Measurements from ENCODE around the gene HMCN2.
"Not testable (repeated sequence)": the region's sequence is repeated elsewhere in the genome, so short reads cannot be mapped to it uniquely, and the experiment has no call there.

HMCN2 gene

GRCh38 chr9:130239363-130239695 lies 26.2 kb upstream of the HMCN2 start:
- no peak for DNase-seq

- no peak for DNase-seq
These were observed 25.8 kb upstream of the HMCN2 start for GRCh38 chr9:130239741-130240241.

GRCh38 chr9:130240410-130241197 lies 25.0 kb upstream of the HMCN2 start:
- DNase-seq, result peak; percentile 70

- DNase-seq, result no peak
These were observed 24.4 kb upstream of the HMCN2 start for GRCh38 chr9:130241198-130241535.

GRCh38 chr9:130242270-130243014 lies 23.1 kb upstream of the HMCN2 start:
- DNase-seq, result no peak

- DNase-seq, result peak; percentile 87
These were observed 22.3 kb upstream of the HMCN2 start for GRCh38 chr9:130243015-130243881.

- DNase-seq, result no peak
These were observed 21.7 kb upstream of the HMCN2 start for GRCh38 chr9:130243882-130244170.

- no peak for DNase-seq
These were observed 20.9 kb upstream of the HMCN2 start for GRCh38 chr9:130244548-130245165.

- no peak for DNase-seq
These were observed 20.1 kb upstream of the HMCN2 start for GRCh38 chr9:130245474-130245873.

- no peak for DNase-seq
These were observed 19.4 kb upstream of the HMCN2 start for GRCh38 chr9:130246126-130246525.

- no peak for DNase-seq
These were observed 10.6 kb upstream of the HMCN2 start for GRCh38 chr9:130254747-130255630.

GRCh38 chr9:130255631-130256134 lies 9.9 kb upstream of the HMCN2 start:
- DNase-seq, result no peak

GRCh38 chr9:130256644-130257043 lies 8.9 kb upstream of the HMCN2 start:
- DNase-seq, result no peak

- DNase-seq, result not testable (repeated sequence)
These were observed 7.4 kb upstream of the HMCN2 start for GRCh38 chr9:130258137-130258536.

- no peak for DNase-seq
These were observed 6.5 kb upstream of the HMCN2 start for GRCh38 chr9:130259044-130259443.

- no peak for DNase-seq
These were observed 4.5 kb upstream of the HMCN2 start for GRCh38 chr9:130260816-130261765.

- no peak for DNase-seq
These were observed 3.4 kb upstream of the HMCN2 start for GRCh38 chr9:130262061-130262745.

GRCh38 chr9:130262771-130263170 lies 2.8 kb upstream of the HMCN2 start:
- no peak for DNase-seq

- no peak for DNase-seq
These were observed 1.8 kb upstream of the HMCN2 start for GRCh38 chr9:130263601-130264413.
